Fibroblast of pulmonary artery (primary cell): ENCODE results near the gene HAUS5.
A peak's percentile ranks its signal among the peaks of the same experiment; 100 is the strongest.

Source experiments
- DNase-seq: peaks from one replicate; pipeline ENCODE4 v3.0.0-alpha.2; 2010; ENCODE audit warnings: low read depth
- H3K4me3 ChIP-seq: replicated peaks from 2 replicates; pipeline ENCODE4 v1.5.1; 2011; ENCODE audit warnings: low read depth, mild to moderate bottlenecking, control low read depth, low read length, moderate library complexity
- TF ChIP-seq, protein P1 (sequence below): IDR thresholded peaks from 2 replicates; pipeline ENCODE4 v1.5.1; 2011; ENCODE audit warnings: mild to moderate bottlenecking, control low read depth, low read length, inconsistent platforms; ENCODE audit errors: missing control alignments

HAUS5 gene

DNA sequence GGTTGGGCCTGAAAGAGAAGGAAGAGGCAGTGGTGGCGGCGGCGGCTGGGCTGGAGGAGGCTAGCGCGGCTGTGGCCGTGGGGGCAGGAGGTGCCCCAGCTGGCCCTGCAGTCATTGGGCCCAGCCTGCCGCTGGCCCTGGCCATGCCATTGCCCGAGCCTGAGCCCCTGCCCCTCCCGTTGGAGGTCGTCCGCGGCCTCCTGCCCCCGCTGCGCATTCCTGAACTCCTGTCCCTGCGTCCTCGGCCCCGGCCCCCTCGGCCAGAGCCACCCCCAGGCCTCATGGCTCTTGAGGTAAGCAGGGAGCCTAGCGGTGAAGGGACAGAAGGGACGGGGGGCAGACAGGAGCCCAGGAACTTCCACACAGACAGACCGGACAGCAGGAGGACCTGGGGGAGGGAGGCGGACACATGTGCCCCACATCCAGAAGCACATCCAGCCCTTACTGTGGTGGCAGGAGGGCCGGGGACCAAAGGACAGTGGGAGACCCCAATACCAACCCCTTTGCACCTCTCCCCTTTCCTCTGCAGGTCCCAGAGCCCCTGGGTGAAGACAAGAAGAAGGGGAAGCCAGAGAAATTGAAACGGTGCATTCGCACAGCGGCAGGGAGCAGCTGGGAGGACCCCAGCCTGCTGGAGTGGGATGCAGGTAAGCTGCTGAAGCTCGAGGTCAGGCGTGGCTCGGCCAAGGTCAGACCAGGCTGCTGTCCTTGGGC, 21.3 kb downstream of the HAUS5 start:
- TF ChIP-seq, protein P1, sequence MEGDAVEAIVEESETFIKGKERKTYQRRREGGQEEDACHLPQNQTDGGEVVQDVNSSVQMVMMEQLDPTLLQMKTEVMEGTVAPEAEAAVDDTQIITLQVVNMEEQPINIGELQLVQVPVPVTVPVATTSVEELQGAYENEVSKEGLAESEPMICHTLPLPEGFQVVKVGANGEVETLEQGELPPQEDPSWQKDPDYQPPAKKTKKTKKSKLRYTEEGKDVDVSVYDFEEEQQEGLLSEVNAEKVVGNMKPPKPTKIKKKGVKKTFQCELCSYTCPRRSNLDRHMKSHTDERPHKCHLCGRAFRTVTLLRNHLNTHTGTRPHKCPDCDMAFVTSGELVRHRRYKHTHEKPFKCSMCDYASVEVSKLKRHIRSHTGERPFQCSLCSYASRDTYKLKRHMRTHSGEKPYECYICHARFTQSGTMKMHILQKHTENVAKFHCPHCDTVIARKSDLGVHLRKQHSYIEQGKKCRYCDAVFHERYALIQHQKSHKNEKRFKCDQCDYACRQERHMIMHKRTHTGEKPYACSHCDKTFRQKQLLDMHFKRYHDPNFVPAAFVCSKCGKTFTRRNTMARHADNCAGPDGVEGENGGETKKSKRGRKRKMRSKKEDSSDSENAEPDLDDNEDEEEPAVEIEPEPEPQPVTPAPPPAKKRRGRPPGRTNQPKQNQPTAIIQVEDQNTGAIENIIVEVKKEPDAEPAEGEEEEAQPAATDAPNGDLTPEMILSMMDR = no peak

DNA sequence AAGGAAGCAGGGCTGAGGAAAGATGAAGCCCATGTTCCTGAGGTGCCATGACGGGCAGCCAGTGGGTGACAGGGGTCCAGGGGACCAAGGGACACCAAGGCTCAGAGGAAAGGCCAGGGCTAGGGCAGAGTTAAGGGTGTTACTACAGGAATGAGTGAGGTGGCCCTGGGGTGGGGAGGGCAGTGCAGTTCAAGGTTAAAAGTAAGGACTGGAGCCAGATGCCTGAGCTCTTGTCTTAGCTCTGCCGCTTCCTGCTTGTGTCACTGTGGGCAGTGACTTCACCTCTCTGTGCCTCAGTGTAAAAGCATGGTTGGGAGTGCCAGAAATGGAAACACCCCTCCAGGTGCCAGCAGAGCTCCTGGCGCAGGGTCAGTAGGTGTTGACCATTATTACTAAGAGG, 24.1 kb downstream of the HAUS5 start:
- TF ChIP-seq, protein P1 = no peak
- DNase-seq = no peak
- H3K4me3 ChIP-seq = no peak overlapping the region

More for the DNA sequence above, 21.3 kb downstream of the HAUS5 start:
- H3K4me3 ChIP-seq = no peak overlapping the region
- DNase-seq = no peak

DNA sequence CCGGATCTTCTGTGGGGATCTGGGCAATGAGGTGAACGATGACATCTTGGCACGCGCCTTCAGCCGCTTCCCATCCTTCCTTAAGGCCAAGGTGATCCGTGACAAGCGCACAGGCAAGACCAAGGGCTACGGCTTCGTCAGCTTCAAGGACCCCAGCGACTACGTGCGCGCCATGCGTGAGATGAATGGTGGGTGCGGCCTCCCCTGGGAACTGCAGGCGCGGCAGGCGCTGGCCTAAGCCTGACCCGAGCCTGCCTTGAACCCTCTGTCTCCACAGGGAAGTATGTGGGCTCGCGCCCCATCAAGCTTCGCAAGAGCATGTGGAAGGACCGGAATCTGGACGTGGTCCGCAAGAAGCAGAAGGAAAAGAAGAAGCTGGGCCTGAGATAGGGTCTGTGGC, 24.6 kb downstream of the HAUS5 start:
- no peak for DNase-seq
- TF ChIP-seq, protein P1 = no peak
- H3K4me3 ChIP-seq = no peak overlapping the region

DNA sequence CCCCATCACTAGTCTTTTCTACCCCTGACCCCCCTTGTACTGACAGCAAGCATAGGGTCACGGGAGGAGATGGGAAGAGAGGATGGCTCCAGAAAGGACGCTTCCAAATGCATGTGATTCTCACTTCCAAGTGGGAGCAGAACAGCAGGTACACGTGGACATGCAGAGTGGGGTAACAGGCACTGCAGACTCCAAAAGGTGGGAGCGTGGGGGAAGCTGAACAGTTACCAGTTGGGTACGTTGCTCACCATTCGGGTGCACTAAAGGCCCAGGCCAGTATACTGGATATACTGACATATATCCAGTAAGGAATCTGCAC, 26.7 kb downstream of the HAUS5 start:
- TF ChIP-seq, protein P1 = no peak
- no peak overlapping the region for H3K4me3 ChIP-seq
- no peak for DNase-seq

DNA sequence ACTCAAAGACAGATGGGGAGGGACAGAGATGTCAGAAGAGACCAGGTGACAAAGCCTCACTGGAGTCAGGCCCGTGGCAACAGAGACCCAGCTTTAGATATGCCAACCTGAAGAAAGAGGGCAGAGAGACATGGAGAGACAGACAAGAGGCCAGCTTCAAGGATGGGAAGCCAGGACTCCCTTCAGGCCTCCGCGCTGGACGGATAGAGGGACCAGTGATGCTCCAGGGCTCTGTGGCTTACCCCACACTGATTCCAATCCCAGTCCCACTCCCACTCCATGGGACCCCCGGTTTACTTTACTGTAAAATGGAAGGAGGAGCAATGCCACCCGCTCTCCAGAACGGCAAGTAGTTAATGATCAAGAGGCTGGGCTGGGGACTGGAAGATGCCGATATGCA, 27.3 kb downstream of the HAUS5 start:
- TF ChIP-seq, protein P1 = no peak
- DNase-seq = no peak
- no peak overlapping the region for H3K4me3 ChIP-seq

DNA sequence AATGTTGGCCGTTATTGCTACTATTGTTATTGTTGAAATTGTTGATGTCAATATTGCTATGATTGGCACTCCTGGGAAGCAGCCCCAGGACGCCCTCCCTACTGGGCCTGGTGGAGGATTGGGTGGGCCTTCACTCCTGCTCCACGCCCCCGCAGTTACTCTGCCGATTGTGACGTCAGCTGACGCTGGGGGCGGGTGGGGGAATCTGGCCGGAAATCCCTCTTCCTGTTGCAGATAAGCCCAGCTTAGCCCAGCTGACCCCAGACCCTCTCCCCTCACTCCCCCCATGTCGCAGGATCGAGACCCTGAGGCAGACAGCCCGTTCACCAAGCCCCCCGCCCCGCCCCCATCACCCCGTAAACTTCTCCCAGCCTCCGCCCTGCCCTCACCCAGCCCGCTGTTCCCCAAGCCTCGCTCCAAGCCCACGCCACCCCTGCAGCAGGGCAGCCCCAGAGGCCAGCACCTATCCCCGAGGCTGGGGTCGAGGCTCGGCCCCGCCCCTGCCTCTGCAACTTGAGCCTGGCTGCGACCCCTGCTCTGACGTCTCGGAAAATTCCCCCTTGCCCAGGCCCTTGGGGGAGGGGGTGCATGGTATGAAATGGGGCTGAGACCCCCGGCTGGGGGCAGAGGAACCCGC, 29.1 kb downstream of the HAUS5 start, which contains the start of gene ETV2:
Gene ETV2 (plus strand): TSS at position 231 of the 637 bp plus-strand sequence. CDS start 716 bp downstream, outside the sequence.
- TF ChIP-seq, protein P1 = no peak
- no peak within 1 kb of the TSS for H3K4me3 ChIP-seq
- peak; percentile 63 for DNase-seq
